ENCODE data around the gene SAPCD2.
A peak's percentile ranks its signal among the peaks of the same experiment; 100 is the strongest.
"Not testable (repeated sequence)": the region's sequence is repeated elsewhere in the genome, so short reads cannot be mapped to it uniquely, and the experiment has no call there.

The SAPCD2 gene

GRCh38 chr9:137044502-137045177 is 25.7 kb downstream of the SAPCD2 start:
- DNase-seq = no peak

DNA sequence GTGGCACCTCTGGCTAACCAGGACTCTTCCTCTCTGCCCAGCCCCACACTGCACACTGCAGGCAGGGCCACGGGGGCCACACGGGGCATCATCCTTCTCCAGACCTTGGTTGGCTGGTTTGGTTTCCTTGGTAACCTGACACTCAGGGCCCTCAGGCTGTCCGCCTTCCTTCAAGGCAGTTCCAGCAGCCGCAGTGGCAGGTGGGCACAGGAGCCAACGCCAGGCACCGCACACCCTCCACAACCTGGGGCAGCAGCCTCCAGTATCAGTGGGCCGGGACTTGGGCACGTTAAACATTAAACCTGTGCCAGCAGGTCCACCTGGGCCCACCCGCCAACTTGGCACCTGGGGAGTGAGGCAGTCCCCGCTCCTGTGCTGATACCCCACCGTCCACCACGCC is 26.3 kb downstream of the SAPCD2 start:
- DNase-seq = no peak

DNA sequence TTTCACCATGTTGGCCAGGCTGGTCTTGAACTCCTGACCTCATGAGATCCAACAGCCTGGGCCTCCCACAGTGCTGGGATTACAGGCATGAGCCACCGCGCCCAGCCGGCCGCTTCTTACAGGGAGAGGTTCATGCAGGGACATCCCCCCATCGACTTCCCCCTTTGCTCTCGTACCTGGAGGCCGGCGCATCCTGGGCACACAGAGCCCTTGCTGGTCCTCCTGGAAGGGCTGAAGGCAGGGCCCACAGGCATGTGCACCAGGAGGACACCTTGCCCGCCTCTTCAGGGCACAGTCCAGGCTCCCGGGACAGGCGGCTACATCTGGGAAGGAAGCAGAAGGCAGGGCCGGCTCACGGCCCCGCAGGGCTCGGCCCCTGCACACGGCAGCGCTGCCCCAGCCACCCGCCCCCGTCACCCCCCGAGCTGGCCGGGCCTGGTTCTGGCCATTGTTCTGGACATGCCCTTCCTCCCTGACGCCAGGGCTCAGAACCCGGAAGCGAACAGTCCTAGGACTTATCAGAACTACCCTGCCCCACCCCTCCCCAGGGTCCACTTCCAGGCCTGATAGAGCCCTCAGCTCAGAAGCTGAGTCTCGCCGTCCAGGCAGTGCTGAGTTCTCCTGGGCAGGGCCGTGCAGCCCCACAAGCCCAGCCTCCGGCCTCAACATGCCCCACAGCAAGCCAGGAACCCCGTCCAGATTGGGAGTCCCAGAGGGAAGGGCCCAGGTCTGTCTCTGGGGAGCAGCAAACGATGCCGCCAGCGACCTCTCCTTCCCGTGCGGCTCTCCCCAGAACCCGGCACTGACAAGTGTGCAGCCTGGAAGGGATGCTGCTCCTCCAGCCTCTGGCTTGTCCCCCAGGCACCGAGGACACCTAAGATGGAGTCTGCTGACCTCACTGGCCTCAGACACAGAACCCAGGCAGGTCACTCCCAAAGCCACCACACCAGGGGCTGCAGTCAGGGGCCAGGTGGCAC is 27.3 kb downstream of the SAPCD2 start:
- no peak for DNase-seq

GRCh38 chr9:137041124-137041523 is 29.2 kb downstream of the SAPCD2 start:
- no peak for DNase-seq

DNA sequence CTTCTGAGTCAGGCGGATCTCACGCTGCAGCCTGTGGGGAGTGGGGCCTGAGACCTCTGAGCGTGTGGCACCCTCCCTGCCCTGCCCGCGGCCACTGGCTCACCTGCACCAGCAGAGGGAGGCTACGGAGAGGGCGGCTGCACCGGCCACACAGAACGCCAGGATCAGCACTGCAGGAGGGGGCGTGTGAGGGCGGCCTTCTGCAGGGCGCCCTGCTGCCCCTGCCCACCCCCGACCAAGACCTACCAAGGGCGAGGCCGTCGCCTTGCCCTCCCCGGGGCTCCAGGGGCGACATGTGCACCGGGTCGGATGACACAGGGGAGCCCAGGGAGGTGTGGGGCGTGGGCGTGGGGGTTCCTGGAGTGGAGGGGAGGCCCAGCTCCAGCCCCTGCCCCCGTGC is 29.8 kb downstream of the SAPCD2 start:
- no peak for DNase-seq

GRCh38 chr9:137039611-137040366 is 30.6 kb downstream of the SAPCD2 start:
- no peak for DNase-seq

GRCh38 chr9:137038916-137039315 is 31.4 kb downstream of the SAPCD2 start:
- no peak for DNase-seq

DNA sequence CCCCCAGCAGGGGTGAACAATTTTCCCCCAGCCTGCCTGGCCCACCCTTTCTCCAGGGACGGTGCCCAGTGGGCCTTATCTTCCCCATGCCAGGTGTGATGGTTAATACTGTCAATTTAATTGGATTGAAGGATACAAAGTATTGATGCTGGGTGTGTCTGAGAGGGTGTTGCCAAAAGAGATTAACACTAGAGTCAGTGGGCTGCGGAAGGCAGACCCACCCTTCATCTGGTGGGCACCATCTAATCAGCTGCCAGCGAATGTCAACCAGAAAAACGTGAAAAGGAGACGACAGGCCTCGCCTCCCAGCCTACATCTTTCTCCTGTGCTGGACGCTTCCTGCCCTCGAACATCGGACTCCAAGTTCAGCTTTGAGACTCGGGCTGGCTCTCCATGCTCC is 32.9 kb downstream of the SAPCD2 start:
- no peak for DNase-seq

DNA sequence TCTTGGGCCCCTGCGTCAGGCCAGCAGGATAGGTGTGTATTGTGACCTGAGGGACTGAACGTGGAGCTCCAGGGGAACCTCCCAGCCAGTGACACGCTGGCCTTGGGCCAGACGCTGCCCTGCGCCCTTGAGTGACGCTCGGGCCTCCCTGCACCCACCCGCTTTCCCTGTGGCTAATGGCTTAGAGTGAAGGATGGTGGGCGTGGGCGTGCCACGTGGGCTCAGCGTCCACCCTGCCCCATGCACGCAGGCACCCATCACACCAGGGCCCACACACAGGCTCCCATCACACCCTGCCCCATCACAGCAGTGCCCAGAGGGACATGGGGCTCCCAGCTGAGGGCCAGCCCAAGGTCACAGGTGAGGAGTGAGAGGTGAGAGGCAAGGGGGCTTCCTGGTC is 33.3 kb downstream of the SAPCD2 start:
- no peak for DNase-seq

GRCh38 chr9:137035937-137036336 is 34.4 kb downstream of the SAPCD2 start:
- DNase-seq = no peak

DNA sequence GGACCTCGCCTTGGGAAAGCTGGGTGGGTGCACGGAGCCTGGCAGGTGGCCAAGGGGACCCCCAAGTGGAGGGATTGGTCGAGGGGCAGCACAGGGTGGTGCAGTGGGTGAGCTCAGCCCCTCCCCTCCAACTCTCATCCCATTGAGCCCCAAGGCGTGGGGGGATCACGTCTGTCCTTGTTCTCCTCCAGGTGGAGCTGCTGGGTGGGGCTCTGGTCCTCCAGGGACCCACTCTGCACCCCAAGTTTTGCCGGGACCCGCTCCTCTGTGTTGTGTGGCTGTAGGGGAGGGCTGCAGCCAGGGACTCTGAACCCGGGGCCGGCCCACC is 34.9 kb downstream of the SAPCD2 start:
- DNase-seq = no peak

DNA sequence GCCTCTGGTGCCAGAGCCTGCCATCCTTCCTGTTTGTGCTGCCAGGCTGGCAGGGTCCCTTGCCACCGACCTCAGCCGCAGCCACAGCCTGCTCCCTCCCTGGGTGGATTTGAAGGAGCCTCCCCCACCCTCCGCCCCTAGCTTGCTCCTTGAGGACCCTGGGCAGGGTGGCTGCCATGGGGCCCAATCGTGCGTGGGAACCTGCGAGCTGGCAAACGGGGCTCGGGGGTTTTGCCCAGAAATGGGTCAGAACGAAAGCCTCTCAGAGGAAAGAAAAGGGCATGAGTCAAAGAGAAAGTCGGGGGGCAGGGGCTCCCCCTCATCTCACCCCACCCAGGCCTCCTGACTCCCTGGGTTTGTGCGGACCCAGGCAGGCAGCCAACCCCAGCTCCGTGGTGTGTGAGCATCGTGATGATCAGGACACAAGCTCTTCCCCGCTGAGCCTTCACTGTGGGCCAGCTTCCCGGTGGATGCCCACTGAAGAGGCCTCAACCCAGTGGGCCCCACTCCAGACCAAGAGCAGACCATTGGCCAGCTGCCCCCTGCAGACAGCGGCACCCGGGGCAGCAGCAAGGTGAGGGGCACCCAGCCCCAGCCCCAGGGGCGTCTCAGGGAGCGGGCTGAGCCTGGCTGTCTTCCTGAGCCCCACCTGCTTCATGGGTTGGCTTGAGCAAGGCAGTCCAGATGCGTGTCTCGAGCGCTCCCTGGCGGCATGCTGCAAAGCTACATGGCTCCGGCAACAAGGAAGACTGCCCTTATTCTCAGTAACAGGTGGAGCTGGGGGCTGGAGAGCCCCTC is 35.4 kb downstream of the SAPCD2 start:
- peak; percentile 86 for DNase-seq

DNA sequence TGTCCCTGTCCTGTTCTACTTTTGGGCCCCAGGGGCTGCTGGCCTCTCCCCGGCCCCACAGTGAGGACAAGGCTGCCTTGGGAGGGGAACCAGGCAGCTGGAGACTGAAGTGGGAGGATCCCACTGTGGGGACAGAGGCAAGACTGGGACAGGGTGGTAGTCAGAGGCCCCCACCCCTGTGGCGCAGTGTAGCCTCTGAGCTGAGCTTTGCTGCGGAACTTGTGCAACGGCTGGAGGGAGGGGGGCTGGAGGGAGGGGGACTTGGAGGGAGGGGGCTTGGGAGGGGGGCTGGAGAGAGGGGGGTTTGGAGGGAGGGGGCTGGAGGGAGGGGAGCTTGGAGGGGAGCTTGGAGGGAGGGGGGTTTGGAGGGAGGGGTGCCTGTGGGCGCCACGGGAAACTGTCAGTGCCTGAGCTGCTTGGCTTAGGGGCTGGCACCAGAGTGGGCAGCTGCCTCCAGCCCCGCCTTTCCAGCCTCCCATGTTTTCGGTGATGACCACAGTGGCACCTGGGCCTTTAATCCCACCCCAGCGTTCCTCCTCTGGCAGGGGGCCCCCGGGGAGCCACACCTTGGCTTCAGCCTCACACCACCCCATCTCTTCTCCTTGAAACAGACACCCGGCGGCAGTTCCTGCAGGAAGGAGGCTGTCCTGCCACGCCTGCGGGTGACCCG is 36.2 kb downstream of the SAPCD2 start:
- no peak for DNase-seq

GRCh38 chr9:137033481-137033880 is 36.9 kb downstream of the SAPCD2 start:
- not testable (repeated sequence) for DNase-seq

DNA sequence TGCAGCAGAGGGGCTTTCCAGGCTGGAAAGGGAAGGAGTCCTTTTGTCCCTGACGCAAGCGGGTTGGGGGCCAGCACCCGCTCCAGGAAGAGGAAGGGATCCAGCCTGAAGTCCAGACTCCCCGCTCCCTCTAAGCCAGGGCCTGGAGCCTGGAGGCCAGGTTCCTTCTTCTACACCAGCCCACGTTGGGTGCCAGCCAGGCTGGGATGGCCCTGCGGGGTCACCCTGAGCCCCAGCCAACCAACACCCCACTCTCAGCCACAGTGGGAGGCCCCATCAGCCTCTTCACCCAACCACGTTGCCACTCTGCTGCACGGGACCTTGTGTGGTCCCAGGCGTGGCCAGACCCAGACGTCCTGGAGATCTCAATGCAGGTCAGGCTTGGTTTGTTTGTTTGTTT is 37.5 kb downstream of the SAPCD2 start:
- DNase-seq = peak; percentile 68

GRCh38 chr9:137031904-137032640 is 38.3 kb downstream of the SAPCD2 start, which contains the start of gene FUT7:
Gene FUT7, minus strand, starts transcription at chr9:137032088. Its CDS starts 97 bp downstream, at chr9:137031991.
- DNase-seq = peak; percentile 62

- peak; percentile 51 for DNase-seq
These were observed 39.5 kb downstream of the SAPCD2 start for GRCh38 chr9:137030538-137031527.

- no peak for DNase-seq
These were observed 40.4 kb downstream of the SAPCD2 start for GRCh38 chr9:137030006-137030405.

GRCh38 chr9:137029058-137029936 is 41.1 kb downstream of the SAPCD2 start:
- peak; percentile 67 for DNase-seq
